ENCODE results near the gene MAP3K1.

Gene MAP3K1

DNA sequence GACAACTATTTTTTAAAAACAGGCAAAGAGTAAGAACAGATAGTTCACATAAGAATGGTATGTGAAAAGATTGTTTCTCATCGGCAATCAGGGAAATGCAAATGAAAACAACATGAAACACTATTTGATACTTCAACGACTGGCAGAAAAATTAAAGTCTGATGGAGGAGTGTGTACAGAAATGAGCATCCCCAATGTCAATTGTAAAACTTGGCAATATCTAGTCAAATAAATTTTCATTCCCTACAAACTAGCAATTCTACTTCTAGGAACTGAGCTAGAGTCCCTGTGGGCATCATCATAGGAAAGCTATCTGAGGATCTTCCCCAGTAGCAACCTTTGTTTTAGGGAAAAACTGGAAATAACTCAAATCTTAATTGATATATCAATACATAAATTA is 29.0 kb upstream of the MAP3K1 start:
- POLR2A ChIA-PET, result no interaction called here
- Histone ChIP-seq H3K4me3 (ENCODE audit: control insufficient read depth in 1 of 7, extremely low read depth in 1 of 7, insufficient read depth in 4 of 7, low read depth in 2 of 7, low read length in 6 of 7) (no peak overlapping the region), H3K27me3 (replicated peaks in 2 of 5; ENCODE audit: control insufficient read depth in 4 of 5, insufficient read depth in 5 of 5, low read length in 4 of 5) (no peaks in the 10 kb centered on the region), H3K36me3 (ENCODE audit: control insufficient read depth in 4 of 4, insufficient read depth in 4 of 4, low read length in 3 of 4) (no peaks in the 10 kb centered on the region), H3K27ac (ENCODE audit: insufficient read depth in 1 of 2, low read depth in 1 of 2, low read length in 2 of 2, poor library complexity in 1 of 2, severe bottlenecking in 2 of 2) (no peak overlapping the region), H3K9me3 (ENCODE audit: control extremely low read depth in 1 of 5, control insufficient read depth in 4 of 5, insufficient read depth in 2 of 5, low read depth in 1 of 5, low read length in 4 of 5) (peaks cover 0 to 4% (median 0%) of the 10 kb centered on the region in 5 experiments), H3K4me1 (ENCODE audit: control extremely low read depth in 1 of 4, control insufficient read depth in 4 of 4, insufficient read depth in 4 of 4, low read length in 3 of 4) (no peaks in the 10 kb centered on the region)
- DNase-seq, result no peak
- CTCF ChIA-PET, result no interaction called here
- no CpG with 5 or more reads among the region's 2 CpGs for WGBS (ENCODE audit: insufficient coverage)

GRCh38 chr5:56791396-56791795 is 24.0 kb upstream of the MAP3K1 start:
- POLR2A ChIA-PET, result no interaction called here
- Histone ChIP-seq H3K27me3 (replicated peaks in 2 of 5; ENCODE audit: control insufficient read depth in 4 of 5, insufficient read depth in 5 of 5, low read length in 4 of 5) (no peaks in the 10 kb centered on the region), H3K36me3 (ENCODE audit: control insufficient read depth in 4 of 4, insufficient read depth in 4 of 4, low read length in 3 of 4) (no peaks in the 10 kb centered on the region), H3K9me3 (ENCODE audit: control extremely low read depth in 1 of 5, control insufficient read depth in 4 of 5, insufficient read depth in 2 of 5, low read depth in 1 of 5, low read length in 4 of 5) (peaks cover 0 to 2% (median 0%) of the 10 kb centered on the region in 5 experiments), H3K4me1 (ENCODE audit: control extremely low read depth in 1 of 4, control insufficient read depth in 4 of 4, insufficient read depth in 4 of 4, low read length in 3 of 4) (no peaks in the 10 kb centered on the region), H3K27ac (ENCODE audit: insufficient read depth in 1 of 2, low read depth in 1 of 2, low read length in 2 of 2, poor library complexity in 1 of 2, severe bottlenecking in 2 of 2) (no peak overlapping the region), H3K4me3 (ENCODE audit: control insufficient read depth in 1 of 7, extremely low read depth in 1 of 7, insufficient read depth in 4 of 7, low read depth in 2 of 7, low read length in 6 of 7) (no peak overlapping the region)
- CTCF ChIA-PET, result interaction anchor here (0.9 kb wide), 1 partner anchor 27 kb away, joined by 3 read pairs; no protein-coding TSS in a partner anchor
- WGBS (ENCODE audit: insufficient coverage), result no CpG with 5 or more reads among the region's 3 CpGs
- no peak for DNase-seq

GRCh38 chr5:56798521-56798920 is 16.8 kb upstream of the MAP3K1 start:
- ChIA-PET POLR2A (no interaction called here), CTCF (no interaction called here)
- Histone ChIP-seq H3K27ac (ENCODE audit: insufficient read depth in 1 of 2, low read depth in 1 of 2, low read length in 2 of 2, poor library complexity in 1 of 2, severe bottlenecking in 2 of 2) (no peak overlapping the region), H3K4me1 (ENCODE audit: control extremely low read depth in 1 of 4, control insufficient read depth in 4 of 4, insufficient read depth in 4 of 4, low read length in 3 of 4) (no peaks in the 10 kb centered on the region), H3K36me3 (ENCODE audit: control insufficient read depth in 4 of 4, insufficient read depth in 4 of 4, low read length in 3 of 4) (no peaks in the 10 kb centered on the region), H3K27me3 (replicated peaks in 2 of 5; ENCODE audit: control insufficient read depth in 4 of 5, insufficient read depth in 5 of 5, low read length in 4 of 5) (no peaks in the 10 kb centered on the region), H3K9me3 (ENCODE audit: control extremely low read depth in 1 of 5, control insufficient read depth in 4 of 5, insufficient read depth in 2 of 5, low read depth in 1 of 5, low read length in 4 of 5) (peaks cover 0 to 2% (median 0%) of the 10 kb centered on the region in 5 experiments), H3K4me3 (ENCODE audit: control insufficient read depth in 1 of 7, extremely low read depth in 1 of 7, insufficient read depth in 4 of 7, low read depth in 2 of 7, low read length in 6 of 7) (no peak overlapping the region)
- no peak for DNase-seq

DNA sequence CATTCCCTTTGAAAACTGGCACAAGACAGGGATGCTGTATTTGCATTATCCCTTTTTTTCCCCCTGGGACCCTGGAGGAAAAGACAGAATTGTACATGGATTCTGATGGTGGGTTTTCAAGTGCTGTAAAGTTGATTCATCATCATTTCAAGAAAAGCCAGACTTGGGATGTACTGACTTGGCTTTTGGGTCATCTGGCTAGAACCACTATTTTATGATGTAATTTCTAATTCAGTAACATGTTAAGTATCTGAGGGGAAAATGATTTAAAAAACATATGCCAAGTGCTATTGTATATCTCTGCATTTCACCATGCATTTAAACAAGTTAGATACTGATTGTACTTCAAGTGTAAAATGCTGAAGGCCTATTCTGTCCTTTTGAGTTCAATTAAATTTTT is 15.2 kb upstream of the MAP3K1 start:
- no peak for DNase-seq
- H3K9me3 ChIP-seq (ENCODE audit: control extremely low read depth in 1 of 5, control insufficient read depth in 4 of 5, insufficient read depth in 2 of 5, low read depth in 1 of 5, low read length in 4 of 5), result peaks cover 0 to 2% (median 0%) of the 10 kb centered on the region in 5 experiments
- H3K4me3 ChIP-seq (ENCODE audit: control insufficient read depth in 1 of 7, extremely low read depth in 1 of 7, insufficient read depth in 4 of 7, low read depth in 2 of 7, low read length in 6 of 7), result no peak overlapping the region
- CTCF ChIA-PET, result no interaction called here
- H3K27ac ChIP-seq (ENCODE audit: insufficient read depth in 1 of 2, low read depth in 1 of 2, low read length in 2 of 2, poor library complexity in 1 of 2, severe bottlenecking in 2 of 2), result no peak overlapping the region
- no peaks in the 10 kb centered on the region for H3K4me1 ChIP-seq (ENCODE audit: control extremely low read depth in 1 of 4, control insufficient read depth in 4 of 4, insufficient read depth in 4 of 4, low read length in 3 of 4)
- POLR2A ChIA-PET, result interaction anchor here (0.8 kb wide), 1 partner anchor 38 kb away, joined by 4 read pairs; no protein-coding TSS in a partner anchor
- H3K27me3 ChIP-seq (replicated peaks in 2 of 5; ENCODE audit: control insufficient read depth in 4 of 5, insufficient read depth in 5 of 5, low read length in 4 of 5), result no peaks in the 10 kb centered on the region
- no peaks in the 10 kb centered on the region for H3K36me3 ChIP-seq (ENCODE audit: control insufficient read depth in 4 of 4, insufficient read depth in 4 of 4, low read length in 3 of 4)

GRCh38 chr5:56801256-56801655 is 14.1 kb upstream of the MAP3K1 start:
- whole genome bisulfite sequencing (ENCODE audit: insufficient coverage), result 83% methylated on average over 1 of the region's 3 CpGs
- H3K4me1 ChIP-seq (ENCODE audit: control extremely low read depth in 1 of 4, control insufficient read depth in 4 of 4, insufficient read depth in 4 of 4, low read length in 3 of 4), result no peaks in the 10 kb centered on the region
- CTCF ChIA-PET, result interaction anchor here (1.6 kb wide), 1 partner anchor 9 kb away, joined by 4 read pairs; no protein-coding TSS in a partner anchor
- POLR2A ChIA-PET, result no interaction called here
- no peaks in the 10 kb centered on the region for H3K9me3 ChIP-seq (ENCODE audit: control extremely low read depth in 1 of 5, control insufficient read depth in 4 of 5, insufficient read depth in 2 of 5, low read depth in 1 of 5, low read length in 4 of 5)
- no peak for DNase-seq
- no peaks in the 10 kb centered on the region for H3K27me3 ChIP-seq (replicated peaks in 2 of 5; ENCODE audit: control insufficient read depth in 4 of 5, insufficient read depth in 5 of 5, low read length in 4 of 5)
- H3K27ac ChIP-seq (ENCODE audit: insufficient read depth in 1 of 2, low read depth in 1 of 2, low read length in 2 of 2, poor library complexity in 1 of 2, severe bottlenecking in 2 of 2), result no peak overlapping the region
- H3K36me3 ChIP-seq (ENCODE audit: control insufficient read depth in 4 of 4, insufficient read depth in 4 of 4, low read length in 3 of 4), result no peaks in the 10 kb centered on the region
- no peak overlapping the region for H3K4me3 ChIP-seq (ENCODE audit: control insufficient read depth in 1 of 7, extremely low read depth in 1 of 7, insufficient read depth in 4 of 7, low read depth in 2 of 7, low read length in 6 of 7)

GRCh38 chr5:56802205-56802604 is 13.1 kb upstream of the MAP3K1 start:
- H3K9me3 ChIP-seq (ENCODE audit: control extremely low read depth in 1 of 5, control insufficient read depth in 4 of 5, insufficient read depth in 2 of 5, low read depth in 1 of 5, low read length in 4 of 5), result no peaks in the 10 kb centered on the region
- H3K27ac ChIP-seq (ENCODE audit: insufficient read depth in 1 of 2, low read depth in 1 of 2, low read length in 2 of 2, poor library complexity in 1 of 2, severe bottlenecking in 2 of 2), result no peak overlapping the region
- no peaks in the 10 kb centered on the region for H3K36me3 ChIP-seq (ENCODE audit: control insufficient read depth in 4 of 4, insufficient read depth in 4 of 4, low read length in 3 of 4)
- WGBS (ENCODE audit: insufficient coverage), result 100% methylated on average over 2 of the region's 2 CpGs
- POLR2A ChIA-PET, result no interaction called here
- CTCF ChIA-PET, result interaction anchor here (1.6 kb wide), 1 partner anchor 8 kb away, joined by 4 read pairs; no protein-coding TSS in a partner anchor
- no peaks in the 10 kb centered on the region for H3K4me1 ChIP-seq (ENCODE audit: control extremely low read depth in 1 of 4, control insufficient read depth in 4 of 4, insufficient read depth in 4 of 4, low read length in 3 of 4)
- DNase-seq, result no peak
- no peak overlapping the region for H3K4me3 ChIP-seq (ENCODE audit: control insufficient read depth in 1 of 7, extremely low read depth in 1 of 7, insufficient read depth in 4 of 7, low read depth in 2 of 7, low read length in 6 of 7)
- H3K27me3 ChIP-seq (replicated peaks in 2 of 5; ENCODE audit: control insufficient read depth in 4 of 5, insufficient read depth in 5 of 5, low read length in 4 of 5), result no peaks in the 10 kb centered on the region

GRCh38 chr5:56803025-56803424 is 12.3 kb upstream of the MAP3K1 start:
- Histone ChIP-seq H3K4me3 (ENCODE audit: control insufficient read depth in 1 of 7, extremely low read depth in 1 of 7, insufficient read depth in 4 of 7, low read depth in 2 of 7, low read length in 6 of 7) (no peak overlapping the region), H3K27me3 (replicated peaks in 2 of 5; ENCODE audit: control insufficient read depth in 4 of 5, insufficient read depth in 5 of 5, low read length in 4 of 5) (no peaks in the 10 kb centered on the region), H3K27ac (ENCODE audit: insufficient read depth in 1 of 2, low read depth in 1 of 2, low read length in 2 of 2, poor library complexity in 1 of 2, severe bottlenecking in 2 of 2) (no peak overlapping the region), H3K4me1 (ENCODE audit: control extremely low read depth in 1 of 4, control insufficient read depth in 4 of 4, insufficient read depth in 4 of 4, low read length in 3 of 4) (no peaks in the 10 kb centered on the region), H3K9me3 (ENCODE audit: control extremely low read depth in 1 of 5, control insufficient read depth in 4 of 5, insufficient read depth in 2 of 5, low read depth in 1 of 5, low read length in 4 of 5) (no peaks in the 10 kb centered on the region), H3K36me3 (ENCODE audit: control insufficient read depth in 4 of 4, insufficient read depth in 4 of 4, low read length in 3 of 4) (no peaks in the 10 kb centered on the region)
- ChIA-PET CTCF (interaction anchor here (0.7 to 1.8 kb wide), 3 partner anchors 8 to 16 kb away, joined by 3 to 5 read pairs (median 4); no protein-coding TSS in a partner anchor), POLR2A (no interaction called here)
- 86% methylated on average over 1 of the region's 2 CpGs for WGBS (ENCODE audit: insufficient coverage)
- no peak for DNase-seq

All from common myeloid progenitor, CD34-positive (primary cell).